GM21576 (cell line): ENCODE measurements around the gene LPP.

ENCODE experiments used
- ATAC-seq: cut with Tn5 transposase; IDR thresholded peaks from one replicate; pipeline ENCODE4 v1.9.1; 2021; ENCODE audit warnings: mild to moderate bottlenecking, moderate library complexity; ENCODE audit not compliant: unreplicated experiment

Gene LPP

DNA sequence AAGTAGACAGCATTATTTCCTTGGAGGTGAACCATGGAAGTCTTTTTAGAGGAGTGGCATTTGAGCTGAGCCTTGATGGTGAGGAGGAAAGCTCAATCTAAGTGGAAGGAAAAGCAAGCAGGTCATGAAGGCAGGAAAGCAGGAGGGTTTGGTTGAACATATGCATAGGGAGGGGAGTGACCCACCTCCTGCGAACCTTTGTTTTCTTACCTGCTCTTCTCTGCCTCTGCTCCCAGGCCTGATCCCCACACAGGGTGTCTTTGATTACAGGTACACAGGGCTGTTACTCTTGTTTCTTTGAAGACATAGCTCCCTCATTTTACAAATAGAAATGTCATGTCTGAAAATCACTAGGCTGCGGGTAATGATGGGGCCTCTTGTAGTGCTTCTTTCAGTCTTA lies 769.7 kb downstream of the LPP start:
- no peak for ATAC-seq

DNA sequence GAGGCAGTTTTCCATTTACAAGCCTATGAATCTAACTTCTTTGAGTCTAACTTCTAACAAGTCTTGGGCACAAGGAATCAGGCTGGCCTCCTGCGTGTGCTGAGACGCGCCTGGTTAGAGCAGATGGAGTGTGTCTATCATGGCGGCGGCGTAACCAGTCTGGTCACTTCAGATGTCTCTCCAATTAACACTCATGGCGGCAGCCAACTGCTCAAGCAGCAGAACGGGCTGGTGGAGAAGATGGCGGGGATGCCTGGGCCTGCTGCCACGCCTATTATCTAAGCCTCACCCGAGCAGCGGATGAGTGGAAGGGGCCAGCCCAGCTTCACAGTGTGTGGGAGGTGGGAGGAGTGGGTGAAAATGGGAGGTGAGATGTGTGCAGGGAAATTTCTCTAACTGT lies 771.4 kb downstream of the LPP start:
- no peak for ATAC-seq

DNA sequence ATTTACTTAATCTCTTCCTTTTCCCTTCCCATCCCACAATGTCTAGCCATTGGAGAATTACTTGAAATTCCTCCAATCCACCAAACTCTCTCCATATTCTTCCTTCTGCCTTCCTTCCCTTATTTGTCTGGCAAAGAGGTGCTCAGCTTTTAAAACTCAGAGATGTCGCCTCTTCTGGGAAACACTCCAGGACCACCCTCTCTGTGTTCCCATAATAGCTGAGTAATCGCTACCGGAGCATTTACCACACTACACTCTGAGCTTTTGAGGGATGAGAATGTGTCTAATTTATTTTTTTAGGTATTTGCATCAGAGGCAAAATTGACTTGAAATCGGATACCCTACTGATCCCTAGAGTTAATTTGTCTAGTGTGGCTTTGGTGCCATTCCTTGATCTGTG lies 772.2 kb downstream of the LPP start:
- ATAC-seq: no peak

DNA sequence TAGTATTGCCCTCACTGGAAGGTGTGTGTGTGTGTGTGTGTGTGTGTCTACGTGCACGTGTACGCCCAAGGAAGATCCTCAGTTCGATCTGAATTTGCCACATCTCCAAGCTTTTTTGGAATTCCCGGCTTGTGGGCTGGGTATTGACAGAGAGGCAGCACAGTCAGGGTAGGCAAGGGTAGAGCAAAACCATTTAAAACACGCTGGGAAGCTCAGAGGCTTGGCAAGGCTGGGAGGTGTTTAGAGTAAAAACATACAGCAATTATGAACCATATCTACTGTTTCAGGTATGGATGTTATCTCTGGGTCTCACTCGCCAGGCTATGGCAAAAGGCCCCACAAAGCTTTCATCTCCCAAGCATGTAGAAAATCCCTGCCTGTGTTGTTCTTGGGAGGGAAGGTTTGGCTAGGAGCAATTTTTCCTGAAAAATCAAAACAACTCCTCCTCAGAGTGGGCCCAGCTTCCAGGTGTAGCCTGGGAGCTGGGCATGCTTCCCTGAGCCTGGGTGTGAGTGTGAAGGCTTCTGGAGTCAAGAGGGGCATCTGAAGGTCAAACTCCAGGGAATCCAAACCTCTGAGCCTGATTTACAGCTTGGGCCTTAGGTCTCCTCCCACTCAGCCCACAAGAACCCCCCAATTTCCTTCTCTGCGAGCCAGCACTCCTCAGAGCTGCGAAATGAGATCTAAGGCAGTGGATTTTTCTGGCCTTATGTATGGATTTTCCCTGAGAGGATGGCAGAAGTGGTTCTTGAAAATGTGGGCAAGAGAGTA lies 773.0 kb downstream of the LPP start:
- ATAC-seq: no peak

DNA sequence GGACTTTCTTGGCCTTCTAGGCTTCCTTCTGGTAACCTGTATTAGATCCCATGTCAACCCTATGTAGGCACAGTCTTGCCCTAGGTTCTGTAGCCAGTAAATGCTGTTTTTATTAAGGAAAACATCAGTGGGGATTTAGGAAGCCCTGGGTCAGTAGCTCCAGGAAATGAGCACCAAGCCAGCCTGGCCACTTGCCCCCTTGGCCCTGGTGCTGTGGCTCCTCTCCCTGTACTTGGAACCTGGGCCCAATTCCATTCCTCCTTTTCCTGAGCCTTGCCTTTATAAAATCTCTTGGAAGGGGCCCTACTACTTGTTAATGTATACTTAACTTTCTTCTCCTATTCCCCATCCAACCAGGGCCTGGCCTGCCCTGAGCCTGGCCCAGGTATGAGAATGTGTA lies 774.0 kb downstream of the LPP start:
- ATAC-seq: no peak

DNA sequence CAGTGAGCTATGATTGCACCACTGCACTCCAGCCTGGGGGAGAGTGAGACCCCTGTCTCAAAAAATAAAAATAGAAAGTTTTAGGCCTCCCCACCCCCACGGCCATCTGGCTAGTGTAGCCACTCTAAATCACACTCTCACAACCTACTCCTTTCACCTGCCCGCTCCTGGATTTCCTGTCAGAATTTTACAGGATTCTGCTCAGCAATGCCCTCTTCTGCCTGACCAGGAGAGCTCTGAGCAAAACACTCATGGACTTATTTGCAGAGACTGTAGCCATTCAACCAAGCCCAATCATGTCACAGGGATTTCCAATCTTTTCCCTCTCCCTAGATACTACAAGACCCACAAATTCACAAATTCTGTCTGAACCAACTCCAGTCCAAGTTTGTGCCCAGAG lies 775.2 kb downstream of the LPP start:
- ATAC-seq: no peak

DNA sequence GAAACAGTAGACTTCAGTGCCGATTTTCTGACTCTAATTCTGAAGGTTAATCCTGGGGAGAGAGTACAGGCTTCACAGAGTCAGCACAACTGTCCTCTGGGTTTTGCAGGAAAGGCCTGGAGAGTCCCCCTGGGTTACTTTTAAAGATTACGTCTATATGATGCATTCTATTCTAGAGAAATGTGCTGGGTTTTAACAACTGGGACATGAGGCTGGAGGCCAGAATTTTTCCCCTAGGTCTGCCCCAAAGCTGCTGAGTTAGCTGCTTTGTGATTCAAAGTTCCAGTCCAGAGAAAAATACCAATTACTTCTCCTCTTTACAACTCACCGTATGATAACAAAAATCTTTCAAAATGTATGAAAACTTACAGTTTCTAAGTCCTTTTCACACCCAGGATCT lies 777.1 kb downstream of the LPP start:
- no peak for ATAC-seq

DNA sequence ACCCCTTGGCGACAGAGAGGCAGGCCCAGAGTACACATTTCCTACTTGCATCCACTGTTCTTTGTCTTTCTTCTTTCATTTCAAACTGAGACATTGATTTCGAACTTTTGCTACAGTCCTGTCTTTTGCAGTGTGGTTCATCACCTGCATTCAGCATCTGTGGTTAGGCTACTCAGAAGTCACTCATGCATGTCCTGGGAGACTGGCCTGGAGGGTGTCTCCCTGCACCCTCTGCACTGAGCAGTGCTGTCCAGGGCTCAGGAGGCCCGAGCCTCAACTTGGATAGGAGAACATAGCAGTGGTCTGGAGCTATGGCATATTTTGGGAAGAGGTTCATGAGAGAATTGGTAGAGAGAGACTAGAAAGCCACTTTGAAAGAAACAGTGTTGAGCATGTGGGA lies 777.6 kb downstream of the LPP start:
- no peak for ATAC-seq

DNA sequence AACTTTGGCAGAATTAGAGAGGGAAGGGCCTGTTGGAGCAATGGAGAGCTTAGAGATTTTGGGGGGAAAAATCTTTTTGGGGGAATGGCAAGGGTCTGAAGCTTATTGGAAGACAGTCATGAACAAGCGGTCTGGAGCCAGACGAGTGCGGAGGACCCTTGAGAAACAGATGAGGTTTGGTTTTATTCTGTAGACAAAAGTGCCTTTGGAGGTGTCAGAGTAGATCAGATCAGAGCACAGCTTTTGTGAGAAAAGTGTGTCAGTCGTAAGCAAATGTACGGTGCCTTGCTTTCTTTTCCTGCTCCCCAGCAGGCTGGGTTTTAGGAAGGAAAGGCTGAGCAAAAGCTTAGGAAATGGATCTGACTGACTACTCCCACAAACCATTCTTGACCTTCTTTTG lies 781.0 kb downstream of the LPP start:
- no peak for ATAC-seq

DNA sequence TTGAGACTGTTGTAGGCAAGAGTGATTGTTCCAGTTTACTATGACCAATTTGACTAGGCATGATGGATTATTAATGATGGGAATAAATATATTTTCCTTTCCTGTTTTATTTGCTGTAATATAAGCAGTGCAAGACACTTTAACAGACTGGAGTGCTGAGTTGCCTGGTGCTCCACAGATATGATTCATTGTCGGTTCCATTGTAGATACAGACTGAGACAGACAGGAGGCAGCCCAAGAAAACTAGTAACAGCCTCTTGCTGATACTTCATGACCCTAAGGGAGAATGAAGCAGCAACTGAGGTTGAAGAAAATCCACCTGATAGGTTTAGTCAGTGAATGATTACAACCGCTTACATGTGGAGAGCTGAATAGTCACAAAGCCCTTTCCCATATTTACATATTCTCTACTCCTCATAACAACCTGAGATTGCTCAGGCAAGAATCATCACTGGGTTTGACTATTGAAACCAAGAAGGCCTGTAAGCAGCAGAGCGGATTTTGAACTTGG lies 782.7 kb downstream of the LPP start:
- ATAC-seq: no peak

DNA sequence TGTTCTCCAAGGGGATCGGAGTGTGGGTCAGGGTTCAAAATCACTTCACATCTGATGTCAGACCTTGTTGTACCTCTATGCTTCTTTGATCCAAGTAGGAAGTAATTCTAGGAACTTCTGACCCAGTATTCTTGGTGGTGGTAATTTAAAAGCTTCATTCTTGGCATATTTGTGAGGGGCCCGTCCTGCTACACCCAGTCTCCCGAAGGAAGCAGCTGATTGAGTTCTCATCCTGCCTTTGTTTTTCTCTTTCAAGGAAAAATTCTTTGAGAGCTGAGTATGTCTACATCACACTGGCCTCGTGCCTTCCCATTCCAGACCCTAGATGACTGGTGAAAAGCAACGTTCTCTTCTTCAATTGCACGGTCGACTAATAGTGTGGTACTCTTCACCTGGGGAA lies 783.4 kb downstream of the LPP start:
- ATAC-seq: no peak

DNA sequence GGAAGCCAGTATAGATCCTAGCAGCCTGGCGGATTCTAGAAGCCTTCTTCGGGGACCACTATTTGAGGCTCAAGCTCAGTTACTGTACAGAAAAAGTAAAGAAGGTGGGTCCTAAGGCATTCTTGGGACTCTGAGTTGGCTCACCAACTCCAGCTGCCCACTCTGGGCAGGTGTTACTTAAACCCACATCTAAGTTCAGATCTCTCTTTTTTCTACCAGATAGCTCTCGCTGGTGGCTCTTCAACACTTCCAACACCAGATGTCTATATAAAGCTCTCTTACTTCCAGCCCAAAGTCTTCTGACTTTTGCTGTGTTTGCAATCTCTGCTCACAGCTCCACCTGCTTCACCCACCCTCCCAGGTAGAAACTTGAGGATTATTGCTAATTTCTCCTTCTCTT lies 785.0 kb downstream of the LPP start:
- no peak for ATAC-seq

DNA sequence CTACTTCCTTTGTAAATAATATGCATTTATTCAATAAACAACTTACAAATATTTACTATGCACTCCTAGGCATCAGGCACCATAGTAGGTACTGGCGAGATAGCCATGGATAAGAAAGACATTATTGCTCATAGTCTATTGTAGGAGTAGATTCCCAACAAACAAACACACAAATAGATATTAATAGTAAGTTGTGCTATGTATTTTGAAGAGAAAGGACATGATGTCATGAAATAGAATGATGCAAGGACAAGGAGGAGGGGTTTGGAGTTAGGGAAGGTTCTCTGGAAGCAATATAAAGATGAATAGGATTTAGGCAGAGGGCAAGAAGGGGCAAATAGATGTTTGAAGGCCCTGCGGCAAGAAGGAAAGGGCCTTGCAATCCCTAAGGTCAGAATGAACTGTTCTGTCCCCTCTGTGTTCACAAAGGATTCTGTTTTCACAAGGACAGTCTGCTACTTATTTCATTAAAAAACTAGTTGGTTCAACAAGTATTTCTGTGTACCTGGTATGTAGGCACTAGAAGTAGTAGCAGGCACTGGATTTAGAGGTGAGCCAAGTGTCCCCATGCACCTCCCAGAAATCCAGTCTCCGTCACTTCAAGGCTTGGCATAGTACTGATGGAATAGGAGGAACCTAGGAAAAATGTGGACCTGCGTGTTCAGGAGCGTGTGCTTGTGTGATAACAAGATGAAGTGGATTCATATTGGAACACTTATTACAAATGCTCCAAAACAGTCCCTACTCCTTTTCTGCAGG lies 786.0 kb downstream of the LPP start:
- ATAC-seq: no peak
